K562 (cell line): ENCODE data around the gene IFFO2. TPM values are rescaled to one million over a fixed set of nuclear protein-coding genes. Genes with fewer than 3 reads are reported as not detected.

Experiments
- ATAC-seq: fragments of 200-7000 bp; cut with Tn5 transposase; 3 replicates; pipeline ENCODE4 v1.9.1; 2020; ENCODE audit warnings: moderate library complexity
- BruUV-seq: library from RNA; stranded (reverse); fragments of 400-500 nt; replicated peaks from 2 replicates; lab custom pipeline; 2021; lab: Mats Ljungman, UMichigan
- CTCF ChIA-PET: fragments of 300-600 bp; formaldehyde crosslinking; extraction: SDS; loops from one replicate; lab custom pipeline; 2021; ENCODE audit warnings: low intra/inter-chr PET ratio; lab: Yijun Ruan, JAX
- POLR2A ChIA-PET: fragments of 300-600, 350-650 bp; sonication (Branson Sonifier 250); formaldehyde crosslinking; extraction: SDS; loops from one replicate; lab custom pipeline; 2021; ENCODE audit warnings: antibody characterized with exemption, inconsistent platforms; lab: Yijun Ruan, JAX
- DNase-seq, 4 experiments: peaks; one replicate each; pipeline versions ENCODE4 v3.0.0 to v3.0.0-alpha.2; 2011 to 2018; ENCODE audit warnings: low spot score in 3 of 4, mixed read lengths in 3 of 4; ENCODE audit errors: extremely low read depth in 1 of 4
- FAIRE-seq: peaks from 2 replicates; lab custom pipeline; 2011; peaks lifted over from hg19 to GRCh38; lab: Jason Lieb, UNC
- H2AFZ ChIP-seq: 2 replicates; pipeline ENCODE4 v1.6.0; 2011; ENCODE audit warnings: low read depth, low read length, control low read depth, inconsistent platforms
- H3K27ac ChIP-seq: fragments of 200-600 bp; 3 replicates; pipeline ENCODE4 v1.8.0; 2011; ENCODE audit warnings: low read depth, mild to moderate bottlenecking, control low read depth, inconsistent platforms, low read length, moderate library complexity, mixed read lengths; ENCODE audit errors: extremely low read depth
- H3K27me3 ChIP-seq, 2 experiments: fragments of 300-600 bp in 1 of 2; 2 replicates in 1 of 2; 3 replicates in 1 of 2; pipeline versions ENCODE4 v1.6.0 to v1.8.0; 2011; ENCODE audit warnings: inconsistent platforms in 2 of 2, low read length in 2 of 2, mild to moderate bottlenecking in 1 of 2, mixed read lengths in 1 of 2, moderate library complexity in 1 of 2; ENCODE audit not compliant: control insufficient read depth in 2 of 2, insufficient read depth in 2 of 2
- H3K36me3 ChIP-seq: fragments of 300-600 bp; 3 replicates; pipeline ENCODE4 v1.8.0; 2011; ENCODE audit warnings: mild to moderate bottlenecking, low read length, inconsistent platforms; ENCODE audit not compliant: control insufficient read depth, insufficient read depth
- H3K4me1 ChIP-seq, 2 experiments: fragments of 200-600 bp in 1 of 2; replicated peaks in 1 of 2; 2 replicates in 1 of 2; 3 replicates in 1 of 2; pipeline versions ENCODE4 v1.5.1 to v1.8.0; 2011; ENCODE audit warnings: inconsistent platforms in 2 of 2, low read length in 2 of 2, mild to moderate bottlenecking in 1 of 2, mixed read lengths in 1 of 2, moderate library complexity in 1 of 2; ENCODE audit not compliant: control insufficient read depth in 2 of 2, insufficient read depth in 2 of 2
- H3K4me2 ChIP-seq: 2 replicates; pipeline ENCODE4 v1.6.1; 2011; ENCODE audit warnings: low read length, control low read depth, inconsistent platforms, mixed read lengths; ENCODE audit not compliant: insufficient read depth
- H3K4me3 ChIP-seq: fragments of 200-600 bp; sonication (generic), shearing (Covaris generic); 2 replicates; pipeline ENCODE4 v1.5.1; 2016; ENCODE audit warnings: control low read depth, inconsistent platforms
- H3K79me2 ChIP-seq: fragments of 200-600 bp; 3 replicates; pipeline ENCODE4 v1.8.0; 2011; ENCODE audit warnings: low read length, inconsistent platforms; ENCODE audit not compliant: control insufficient read depth, insufficient read depth
- H3K9ac ChIP-seq, 2 experiments: 2 replicates each; pipeline versions ENCODE4 v1.6.0 to v1.6.1; 2011; ENCODE audit warnings: low read depth in 2 of 2, low read length in 2 of 2, control low read depth in 1 of 2, inconsistent platforms in 1 of 2, mild to moderate bottlenecking in 1 of 2, mixed read lengths in 1 of 2; ENCODE audit not compliant: insufficient read depth in 1 of 2
- H3K9me1 ChIP-seq: one replicate; pipeline ENCODE4 v1.6.0; 2011; ENCODE audit warnings: inconsistent platforms, mild to moderate bottlenecking, low read length, moderate library complexity; ENCODE audit not compliant: control insufficient read depth, insufficient read depth
- H3K9me3 ChIP-seq: replicated peaks from 2 replicates; pipeline ENCODE4 v1.5.1; 2011; ENCODE audit warnings: low read depth, low read length, inconsistent platforms; ENCODE audit not compliant: control insufficient read depth, insufficient read depth
- H4K20me1 ChIP-seq: replicated peaks from 2 replicates; pipeline ENCODE4 v1.6.1; 2011; ENCODE audit warnings: low read length, inconsistent platforms, mixed read lengths; ENCODE audit not compliant: control insufficient read depth, insufficient read depth
- BRF1 ChIP-seq: IDR thresholded peaks from 3 replicates; pipeline ENCODE4 v1.6.1; 2011; ENCODE audit warnings: borderline replicate concordance, mild to moderate bottlenecking; ENCODE audit not compliant: insufficient read length; ENCODE audit errors: extremely low read depth
- CXXC5 ChIP-seq: fragments of 250-450 bp; sonication (Bioruptor Pico); IDR thresholded peaks from 2 replicates; pipeline ENCODE4 v1.8.0; 2022; ENCODE audit warnings: inconsistent platforms, mild to moderate bottlenecking, moderate library complexity
- DMBX1 ChIP-seq: fragments of 250-450 bp; sonication (Bioruptor Pico); IDR thresholded peaks from 2 replicates; pipeline ENCODE4 v1.8.0; 2022; ENCODE audit warnings: inconsistent platforms, mild to moderate bottlenecking, moderate library complexity, borderline replicate concordance
- MTA1 ChIP-seq: fragments of 450-650 bp; IDR thresholded peaks from 2 replicates; pipeline ENCODE4 v1.6.1; 2017; ENCODE audit warnings: borderline replicate concordance
- MTA2 ChIP-seq: fragments of 450-650 bp; IDR thresholded peaks from 2 replicates; pipeline ENCODE4 v1.6.1; 2016; ENCODE audit warnings: low read depth
- NFIC ChIP-seq: fragments of 450-650 bp; IDR thresholded peaks from 2 replicates; pipeline ENCODE4 v1.6.1; 2017; ENCODE audit warnings: mild to moderate bottlenecking, inconsistent platforms
- NONO ChIP-seq, 2 experiments: fragments of 200-400 bp in 1 of 2; fragments of 450-650 bp in 1 of 2; formaldehyde crosslinking in 1 of 2; IDR thresholded peaks; 2 replicates each; pipeline ENCODE4 v1.6.1; 2017; ENCODE audit warnings: low read depth in 2 of 2, mild to moderate bottlenecking in 2 of 2, moderate library complexity in 2 of 2, low read length in 1 of 2
- NR3C1 ChIP-seq: sonication (generic); formaldehyde crosslinking; IDR thresholded peaks from 2 replicates; pipeline ENCODE4 v1.8.1; 2022; ENCODE audit warnings: missing genetic modification reagents
- PHF20 ChIP-seq: fragments of 450-650 bp; IDR thresholded peaks from 2 replicates; pipeline ENCODE4 v1.6.1; 2018; ENCODE audit not compliant: partially characterized antibody
- SPI1 ChIP-seq: IDR thresholded peaks from 2 replicates; pipeline ENCODE4 v1.6.1; 2011; ENCODE audit warnings: low read depth, low read length, control low read depth, borderline replicate concordance
- TARDBP ChIP-seq: fragments of 450-650 bp; IDR thresholded peaks from 2 replicates; pipeline ENCODE4 v1.6.1; 2016
- TCFL5 ChIP-seq: fragments of 250-450 bp; sonication (Bioruptor Pico); conservative IDR thresholded peaks from 2 replicates; pipeline ENCODE4 v1.6.1; 2021; ENCODE audit warnings: mild to moderate bottlenecking, moderate library complexity, matching md5 sums
- ZFPM2 ChIP-seq: fragments of 250-450 bp; sonication (Bioruptor Pico); IDR thresholded peaks from 2 replicates; pipeline ENCODE4 v1.5.1; 2022; ENCODE audit warnings: mild to moderate bottlenecking
- ZNF124 ChIP-seq: sonication (generic); formaldehyde crosslinking; IDR thresholded peaks from 2 replicates; pipeline ENCODE4 v1.8.1; 2022; ENCODE audit warnings: missing genetic modification reagents
- ZNF324 ChIP-seq: fragments of 250-450 bp; sonication (Bioruptor Pico); IDR thresholded peaks from 2 replicates; pipeline ENCODE4 v1.4.0; 2020; ENCODE audit warnings: mild to moderate bottlenecking
- ZNF57 ChIP-seq: fragments of 450-650 bp; formaldehyde crosslinking; IDR thresholded peaks from 2 replicates; pipeline ENCODE4 v1.4.0; 2020; ENCODE audit warnings: mild to moderate bottlenecking, moderate library complexity
- WGBS: fragments of 100-300 bp; shearing (Covaris generic); methylation state at CpG from one replicate; pipeline ENCODE4 v1.1.6; 2016; ENCODE audit warnings: low coverage, mixed read lengths; ENCODE audit not compliant: insufficient coverage; ENCODE audit errors: missing lambda C conversion rate; 5-methylcytosine and 5-hydroxymethylcytosine counted together
- in situ Hi-C: fragments of 300-500 bp; cut with MboI; formaldehyde crosslinking; loops from 4 replicates; pipeline ENCODE4 v1.15.0; 2018; ENCODE audit warnings: inconsistent platforms, mixed read lengths
- intact Hi-C: fragments of 100-400 bp; cut with micrococcal nuclease; formaldehyde crosslinking; loops from 2 replicates; pipeline ENCODE4 v1.14.2; 2022
- polyA plus RNA-seq, 8 experiments: library from polyadenylated mRNA; depleted of rRNA in 4 of 8; stranded (reverse) in 5 of 8; unstranded in 3 of 8; fragments of >200 nt; fragmentation: Nextera tagmentation in 2 of 8; fragmentation: Illumina TruSeq in 1 of 8; extraction: Ambion mirVana in 2 of 8; extraction: Trizol in 1 of 8; gene quantifications; 2 replicates each; pipeline versions ENCODE4 v1.2.1 to v1.2.3, GENCODE V29; 2011 to 2014; ENCODE audit warnings: inconsistent platforms in 1 of 8, missing spikeins in 1 of 8
- total RNA-seq, 7 experiments: library from RNA; depleted of rRNA in 6 of 7; stranded (reverse); fragments of >200 nt in 6 of 7; fragmentation: Illumina TruSeq in 2 of 7; extraction: Trizol in 2 of 7; gene quantifications; 2 replicates each; pipeline versions ENCODE4 v1.2.1 to v1.2.3, GENCODE V29; 2011 to 2021; ENCODE audit warnings: low replicate concordance in 1 of 7
- TF ChIP-seq, protein P1 (sequence below), 2 experiments: fragments of 450-650 bp; IDR thresholded peaks; 2 replicates each; pipeline ENCODE4 v1.6.1; 2016
- TF ChIP-seq, protein P2 (sequence below): fragments of 250-450 bp; sonication (Bioruptor Pico); IDR thresholded peaks from 2 replicates; pipeline ENCODE4 v1.6.1; 2021; ENCODE audit warnings: mild to moderate bottlenecking
- TF ChIP-seq, protein P3 (sequence below): fragments of 450-650 bp; conservative IDR thresholded peaks from 2 replicates; pipeline ENCODE4 v1.6.1; 2016; ENCODE audit warnings: missing genetic modification characterization, low read depth, mild to moderate bottlenecking, missing compliant biosample characterization, moderate library complexity

IFFO2 gene
- total and polyA plus RNA-seq, 9 of the 15 experiments (the other 6 are each of a cell fraction or from before 2014, with no cell fraction given), result 0.15 to 1.0 (median 0.44) TPM; not detected in 2

GRCh38 chr1:18999359-18999758 is 42.9 kb upstream of the IFFO2 start:
- no peak for FAIRE-seq
- intact Hi-C loops (no loop called here), in situ Hi-C loops (no loop called here)
- Histone ChIP-seq H3K9me3 (0 out of 2 replicates have a peak, but pooled peaks cover 4% of the 10 kb centered on the region), H3K9me1 (no peaks in the 10 kb centered on the region), H3K27me3 (peaks cover under 1 to 33% of the 10 kb centered on the region in 2 experiments; a peak in 3 of 5 replicates), H3K4me2 (no peak overlapping the region), H4K20me1 (no peaks in the 10 kb centered on the region), H3K79me2 (no peaks in the 10 kb centered on the region), H3K36me3 (no peaks in the 10 kb centered on the region), H2AFZ (no peak overlapping the region), H3K4me1 (peaks cover 0 to 12% of the 10 kb centered on the region in 2 experiments; a peak in 2 of 5 replicates), H3K9ac (no peak overlapping the region), H3K4me3 (no peak overlapping the region), H3K27ac (no peak overlapping the region)
- DNase-seq, result no peak
- POLR2A ChIA-PET, result interaction anchor here (0.6 kb wide), 2 partner anchors 14 to 366 kb away, joined by 3 to 4 read pairs; no protein-coding TSS in a partner anchor
- BruUV-seq, result no TSS peak
- WGBS, result 0% methylated on average over 2 of the region's 2 CpGs
- ATAC-seq, result no peak
- CTCF ChIA-PET, result no interaction called here
- TF ChIP-seq, protein P1, sequence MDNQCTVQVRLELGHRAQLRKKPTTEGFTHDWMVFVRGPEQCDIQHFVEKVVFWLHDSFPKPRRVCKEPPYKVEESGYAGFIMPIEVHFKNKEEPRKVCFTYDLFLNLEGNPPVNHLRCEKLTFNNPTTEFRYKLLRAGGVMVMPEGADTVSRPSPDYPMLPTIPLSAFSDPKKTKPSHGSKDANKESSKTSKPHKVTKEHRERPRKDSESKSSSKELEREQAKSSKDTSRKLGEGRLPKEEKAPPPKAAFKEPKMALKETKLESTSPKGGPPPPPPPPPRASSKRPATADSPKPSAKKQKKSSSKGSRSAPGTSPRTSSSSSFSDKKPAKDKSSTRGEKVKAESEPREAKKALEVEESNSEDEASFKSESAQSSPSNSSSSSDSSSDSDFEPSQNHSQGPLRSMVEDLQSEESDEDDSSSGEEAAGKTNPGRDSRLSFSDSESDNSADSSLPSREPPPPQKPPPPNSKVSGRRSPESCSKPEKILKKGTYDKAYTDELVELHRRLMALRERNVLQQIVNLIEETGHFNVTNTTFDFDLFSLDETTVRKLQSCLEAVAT (IDR thresholded peaks at IDR 0.05), result no peak
- TF ChIP-seq, protein P2, sequence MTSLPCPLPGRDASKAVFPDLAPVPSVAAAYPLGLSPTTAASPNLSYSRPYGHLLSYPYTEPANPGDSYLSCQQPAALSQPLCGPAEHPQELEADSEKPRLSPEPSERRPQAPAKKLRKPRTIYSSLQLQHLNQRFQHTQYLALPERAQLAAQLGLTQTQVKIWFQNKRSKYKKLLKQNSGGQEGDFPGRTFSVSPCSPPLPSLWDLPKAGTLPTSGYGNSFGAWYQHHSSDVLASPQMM (CRISPR knock-in tag), result no peak
- TF ChIP-seq ZNF324 (CRISPR knock-in tag) (no peak), NR3C1 (CRISPR knock-in tag) (no peak), NFIC (no peak), NONO (IDR thresholded peaks at IDR 0.05; ENCODE audit: low read depth in 2 of 2, low read length in 1 of 2) (no peak), BRF1 (no peak), MTA1 (no peak), ZFPM2 (CRISPR knock-in tag) (no peak), ZNF57 (CRISPR knock-in tag) (no peak), CXXC5 (no peak), MTA2 (no peak), ZNF124 (CRISPR knock-in tag) (no peak), PHF20 (no peak), SPI1 (no peak), DMBX1 (CRISPR knock-in tag) (no peak), TARDBP (no peak), TCFL5 (CRISPR knock-in tag) (no peak)
- TF ChIP-seq, protein P3, sequence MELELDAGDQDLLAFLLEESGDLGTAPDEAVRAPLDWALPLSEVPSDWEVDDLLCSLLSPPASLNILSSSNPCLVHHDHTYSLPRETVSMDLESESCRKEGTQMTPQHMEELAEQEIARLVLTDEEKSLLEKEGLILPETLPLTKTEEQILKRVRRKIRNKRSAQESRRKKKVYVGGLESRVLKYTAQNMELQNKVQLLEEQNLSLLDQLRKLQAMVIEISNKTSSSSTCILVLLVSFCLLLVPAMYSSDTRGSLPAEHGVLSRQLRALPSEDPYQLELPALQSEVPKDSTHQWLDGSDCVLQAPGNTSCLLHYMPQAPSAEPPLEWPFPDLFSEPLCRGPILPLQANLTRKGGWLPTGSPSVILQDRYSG (tag), result no peak
